Activated CD4-positive, alpha-beta T cell treated with anti-CD3 and anti-CD28 coated beads, Interleukin-2, amount 50 U/mL, for 48 hours (primary cell): ENCODE data around the gene PLXNC1.
"Not testable (repeated sequence)": the region's sequence is repeated elsewhere in the genome, so short reads cannot be mapped to it uniquely, and the experiment has no call there.

ENCODE experiments used
- DNase-seq, 2 experiments: peaks; one replicate each; pipeline ENCODE4 v3.0.0-alpha.2; 2020

The PLXNC1 gene

DNA sequence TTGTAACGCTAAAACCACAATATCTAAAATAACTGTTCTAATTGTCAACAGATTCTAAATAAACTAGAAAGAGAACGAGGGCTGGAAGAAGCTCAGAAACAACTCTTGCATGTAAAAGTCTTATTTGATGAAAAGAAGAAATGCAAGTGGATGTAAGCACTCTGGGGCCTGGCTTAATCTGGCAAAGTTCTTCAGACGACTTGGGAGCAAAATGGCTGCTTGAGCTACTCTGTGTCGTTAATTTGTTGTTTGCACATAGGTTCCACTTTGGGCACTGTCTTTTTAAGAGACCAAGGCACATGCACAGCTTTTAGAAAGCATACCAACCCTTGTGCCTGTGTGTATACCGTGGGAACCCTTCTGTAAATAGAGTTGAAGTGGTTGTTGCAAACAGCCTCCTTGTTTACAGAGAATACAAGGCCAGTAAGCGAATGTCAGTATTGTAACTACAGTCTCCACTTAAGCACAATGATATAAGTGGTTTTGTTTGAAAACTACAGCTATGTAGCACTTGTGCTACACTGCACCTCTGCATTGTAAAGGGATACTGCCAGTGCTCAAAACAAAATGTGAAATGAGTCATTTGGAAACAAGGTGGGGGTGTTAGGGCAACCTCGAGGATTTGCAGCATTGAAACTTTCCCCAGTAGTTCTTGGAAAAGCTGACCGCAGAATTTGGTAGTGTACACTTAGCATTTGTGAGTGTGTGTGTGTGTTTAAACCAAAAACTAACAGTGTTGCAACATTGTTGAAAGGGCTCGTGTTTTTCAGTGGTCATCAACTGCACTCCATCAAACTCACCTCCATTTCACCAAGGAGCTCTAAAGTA is 157.0 kb downstream of the PLXNC1 start:
- DNase-seq = peak; percentile 29 to 57

DNA sequence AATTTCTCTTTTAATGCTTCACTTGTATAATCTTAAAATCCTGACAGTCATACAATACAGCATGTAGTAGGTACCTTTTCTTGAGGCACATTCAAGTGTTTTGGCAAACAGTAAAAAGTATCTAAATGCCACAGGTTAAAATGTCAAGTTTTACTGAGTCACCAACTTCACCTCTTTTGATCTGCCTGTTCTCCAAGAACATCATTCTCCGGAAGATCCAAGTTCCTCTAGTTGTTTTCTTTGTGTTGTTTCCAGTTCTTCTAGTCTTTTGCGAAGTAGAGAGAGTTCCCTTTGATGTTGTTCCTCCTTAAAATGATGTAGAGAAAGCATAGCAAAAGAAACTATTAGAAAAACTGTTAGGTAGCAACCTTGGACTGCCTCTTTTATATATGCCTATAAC is 160.2 kb downstream of the PLXNC1 start:
- no peak for DNase-seq

DNA sequence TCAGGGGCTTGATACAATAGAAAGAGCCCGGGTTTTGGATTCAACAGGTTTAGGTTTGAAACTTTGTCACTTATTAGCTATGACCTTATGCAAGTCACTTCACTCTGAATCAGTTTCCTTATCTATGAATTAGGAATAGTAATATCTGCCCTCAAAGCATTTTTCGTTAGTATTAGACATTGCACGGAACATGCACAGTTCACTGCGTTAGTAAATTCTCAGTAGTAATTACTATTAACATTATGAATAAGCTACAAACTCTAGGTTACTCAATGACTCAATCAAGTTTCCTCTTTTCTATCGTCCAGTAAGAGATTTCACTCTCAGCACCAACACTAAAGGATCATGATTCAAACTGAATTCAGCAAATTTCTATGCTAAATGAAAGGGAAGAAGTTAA is 161.0 kb downstream of the PLXNC1 start:
- no peak for DNase-seq

DNA sequence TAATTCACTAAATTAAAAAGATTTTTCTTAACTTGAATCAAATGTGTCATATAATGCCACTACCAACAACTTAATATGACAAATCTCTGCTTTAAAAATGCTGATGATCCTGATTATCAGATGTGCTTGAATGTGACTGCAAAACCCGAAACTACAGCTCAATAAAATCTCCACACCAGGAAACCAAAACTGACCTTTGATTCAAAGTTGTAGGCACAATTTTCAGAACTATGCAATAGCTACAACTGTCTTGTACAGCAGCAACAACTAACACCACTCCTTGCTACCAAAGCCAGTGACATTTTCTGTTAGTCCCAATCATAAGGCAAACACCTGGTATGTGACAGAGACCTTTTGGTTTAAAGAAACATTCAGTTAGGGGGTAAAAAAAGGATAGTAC is 164.0 kb downstream of the PLXNC1 start:
- no peak for DNase-seq

DNA sequence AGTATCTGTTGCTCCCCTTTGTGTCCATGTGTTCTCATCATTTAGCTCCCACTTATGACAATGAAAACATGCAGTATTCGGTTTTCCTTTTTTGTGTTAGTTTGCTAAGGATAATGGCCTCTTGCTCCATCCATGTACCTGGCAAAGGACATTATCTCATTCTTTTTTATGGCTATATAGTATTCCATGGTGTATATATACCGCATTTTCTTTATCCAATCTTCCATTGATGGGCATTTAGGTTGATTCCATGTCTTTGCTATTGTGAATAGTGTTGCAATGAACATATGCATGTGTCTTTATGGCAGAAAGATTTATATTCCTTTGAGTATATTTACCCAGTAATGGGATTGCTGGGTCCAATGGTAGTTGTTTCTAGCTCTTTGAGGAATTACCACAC is 168.2 kb downstream of the PLXNC1 start:
- not testable (repeated sequence) for DNase-seq

DNA sequence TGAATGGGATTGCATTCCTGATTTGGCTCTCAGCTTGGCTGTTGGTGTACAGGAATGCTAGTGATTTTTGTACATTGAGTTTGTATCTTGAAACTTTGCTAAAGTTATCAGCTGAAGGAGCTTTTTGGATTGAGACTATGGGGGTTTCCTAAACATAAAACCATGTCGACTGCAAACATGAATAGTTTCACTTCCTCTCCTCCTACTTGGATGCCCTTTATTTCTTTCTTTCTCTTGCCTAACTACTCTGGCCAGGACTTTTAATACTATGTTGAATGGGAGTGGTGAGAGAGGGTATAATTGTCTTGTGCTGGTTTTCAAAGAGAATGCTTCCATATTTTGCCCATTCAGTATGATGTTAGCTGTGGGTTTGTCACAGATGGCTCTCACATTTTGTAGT is 169.8 kb downstream of the PLXNC1 start:
- no peak for DNase-seq

DNA sequence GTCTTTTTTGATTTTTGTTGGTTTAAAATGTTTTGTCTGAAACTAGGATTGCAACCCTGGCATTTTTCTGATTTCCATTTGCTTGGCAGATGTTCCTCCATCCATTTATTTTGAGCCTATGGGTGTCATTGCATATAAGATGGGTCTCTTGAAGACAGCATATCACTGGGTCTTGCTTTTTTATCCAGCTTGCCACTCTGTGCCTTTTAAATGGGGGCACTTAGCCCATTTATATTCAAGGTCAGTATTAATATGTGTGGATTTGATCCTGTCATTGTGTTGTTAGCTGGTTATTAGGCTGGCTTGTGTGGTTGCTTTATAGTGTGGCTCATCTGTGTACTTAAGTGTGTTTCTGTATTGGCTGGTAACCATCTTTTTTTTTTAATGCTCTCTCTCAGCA is 171.7 kb downstream of the PLXNC1 start:
- no peak for DNase-seq

DNA sequence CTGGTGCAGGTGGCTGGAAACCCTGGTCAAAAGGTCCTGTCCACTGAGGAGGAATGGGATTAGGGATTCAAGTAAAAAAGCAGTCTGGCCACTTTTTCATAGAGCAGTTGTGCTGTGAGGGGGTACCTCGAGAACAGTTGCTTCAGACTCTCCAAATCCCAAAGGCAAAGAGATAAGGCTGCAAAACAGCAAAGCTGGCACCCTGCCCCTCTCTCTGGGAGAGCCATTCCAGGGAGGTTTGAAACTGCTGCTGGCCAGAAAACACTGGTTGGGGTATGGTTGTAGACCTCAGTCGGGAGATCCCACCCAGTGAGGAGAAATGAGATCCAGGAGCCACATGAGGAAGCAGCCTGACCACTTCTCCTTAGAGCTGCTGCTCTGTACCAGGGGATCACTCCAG is 174.0 kb downstream of the PLXNC1 start:
- DNase-seq = no peak

DNA sequence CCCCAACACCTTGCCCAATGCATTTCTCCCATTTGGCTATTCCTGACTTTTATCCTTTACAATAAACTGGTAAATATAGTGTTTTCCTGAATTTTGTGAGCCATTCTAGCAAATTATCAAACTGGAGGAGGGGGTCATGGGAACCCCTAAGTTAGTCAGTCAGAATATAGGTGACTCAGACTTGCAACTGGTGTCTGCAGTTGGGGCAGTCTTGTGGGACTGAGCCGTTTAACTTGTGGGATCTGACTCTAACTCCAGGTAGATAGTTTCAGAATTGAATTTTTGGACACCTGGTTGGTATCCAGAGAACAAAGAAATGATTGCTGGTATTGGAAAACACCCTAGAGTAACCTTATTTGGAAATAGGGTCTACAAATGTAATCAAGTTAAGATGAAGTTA is 177.9 kb downstream of the PLXNC1 start:
- no peak for DNase-seq

DNA sequence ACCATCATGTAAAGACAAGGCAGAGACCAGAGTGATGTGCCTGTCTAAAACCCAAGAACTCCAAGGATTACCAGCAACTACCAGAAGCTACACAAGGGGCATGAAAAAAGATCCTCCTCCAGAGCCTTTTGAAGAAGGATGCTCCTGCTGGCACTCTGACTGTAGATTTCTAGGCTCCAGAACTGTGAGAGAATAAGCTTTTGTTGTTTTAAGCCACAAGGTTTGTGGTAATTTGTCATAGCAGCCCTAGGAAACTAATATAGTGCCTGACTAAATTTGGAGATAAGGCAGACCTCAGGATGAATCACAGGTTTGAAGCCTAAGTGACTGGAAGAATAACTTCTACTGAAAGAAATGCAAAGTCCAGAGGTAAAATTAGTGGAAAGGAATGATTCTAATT is 178.3 kb downstream of the PLXNC1 start:
- DNase-seq = no peak

DNA sequence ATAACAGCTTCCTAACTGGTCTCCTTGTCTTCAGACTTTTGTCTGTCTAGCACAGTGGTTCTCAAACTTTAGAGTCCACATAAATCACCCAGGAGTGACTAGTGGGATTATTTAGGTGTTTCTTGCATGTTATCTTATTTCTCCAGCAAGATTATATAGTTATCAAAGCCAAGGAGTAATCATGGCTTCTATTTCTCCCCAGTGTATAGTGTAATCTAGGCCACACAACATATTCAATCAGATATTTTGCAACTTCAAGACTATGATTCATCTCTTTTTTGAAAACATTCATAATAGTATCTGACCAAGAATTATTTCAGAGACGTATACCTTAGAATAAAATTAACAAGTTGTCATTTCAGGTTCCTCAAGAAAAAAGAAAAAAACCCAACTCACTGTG is 179.4 kb downstream of the PLXNC1 start:
- DNase-seq = no peak

DNA sequence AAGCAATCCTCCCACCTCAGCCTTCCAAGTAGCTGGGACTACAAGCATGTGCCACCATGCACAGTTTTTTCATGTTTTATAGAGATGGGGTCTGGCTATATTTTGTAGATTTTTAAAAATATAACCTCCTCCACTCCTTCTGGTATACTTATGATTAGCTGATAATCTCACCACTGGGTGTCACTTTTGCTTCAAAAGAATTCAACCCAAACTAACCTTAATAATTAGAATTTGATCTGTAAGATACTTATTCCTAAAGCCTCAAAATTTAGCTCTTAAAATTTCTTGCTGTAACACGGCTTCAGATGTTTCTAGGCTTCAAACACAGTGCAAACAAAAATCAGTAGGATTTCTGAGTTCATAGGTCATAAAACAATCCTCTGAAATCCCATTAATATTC is 181.0 kb downstream of the PLXNC1 start:
- DNase-seq = no peak

DNA sequence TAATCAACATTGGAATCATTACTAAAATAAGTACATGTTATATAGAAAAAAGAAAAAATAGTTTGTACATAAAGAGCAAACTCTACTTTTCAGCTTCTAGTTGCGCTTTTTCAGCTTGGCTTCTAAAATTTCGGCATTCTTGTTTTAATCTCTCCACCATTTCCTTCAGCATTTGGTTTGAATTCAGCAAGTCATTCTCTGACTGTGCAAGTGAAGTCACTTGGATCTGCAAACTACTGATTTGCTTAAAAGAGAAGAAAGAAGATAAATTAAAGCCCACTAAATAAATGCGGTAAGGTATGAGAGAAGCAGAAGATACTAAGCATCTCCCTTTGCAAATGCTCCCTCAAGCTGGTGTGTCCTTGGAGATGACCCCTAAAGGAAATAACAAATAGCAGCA is 185.0 kb downstream of the PLXNC1 start:
- no peak for DNase-seq

DNA sequence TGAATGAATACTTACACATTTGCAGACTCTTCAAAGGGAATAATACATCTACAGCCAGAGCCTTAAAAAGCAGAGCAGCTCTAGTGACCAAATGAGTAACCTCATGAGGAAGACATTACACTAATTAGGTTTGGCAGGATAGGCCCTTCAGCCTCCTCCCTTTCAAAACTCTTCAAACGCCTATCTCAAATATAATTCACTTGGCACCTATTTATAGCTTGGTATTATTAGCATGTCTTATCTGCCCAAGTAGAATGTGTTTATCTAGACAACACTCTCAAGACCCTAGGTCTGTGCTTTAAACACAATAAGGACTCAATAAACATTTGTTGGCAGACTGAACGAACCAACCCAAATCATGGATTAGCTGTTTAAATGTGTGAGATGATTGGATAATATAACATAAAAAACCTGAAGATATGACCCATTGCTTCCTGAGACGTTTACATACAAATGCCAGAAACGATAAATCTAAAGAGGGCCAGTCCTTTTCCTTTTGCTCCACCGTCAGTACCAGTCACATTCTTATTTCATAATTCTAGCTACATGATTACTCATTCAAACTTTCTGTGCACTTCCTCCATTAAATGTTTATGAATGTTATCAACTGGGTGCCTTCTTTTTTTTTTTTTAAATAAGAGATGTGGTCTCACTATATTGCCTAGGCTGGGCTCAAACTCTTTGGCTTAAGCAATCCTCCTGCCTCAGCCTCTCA is 188.0 kb downstream of the PLXNC1 start:
- no peak for DNase-seq

DNA sequence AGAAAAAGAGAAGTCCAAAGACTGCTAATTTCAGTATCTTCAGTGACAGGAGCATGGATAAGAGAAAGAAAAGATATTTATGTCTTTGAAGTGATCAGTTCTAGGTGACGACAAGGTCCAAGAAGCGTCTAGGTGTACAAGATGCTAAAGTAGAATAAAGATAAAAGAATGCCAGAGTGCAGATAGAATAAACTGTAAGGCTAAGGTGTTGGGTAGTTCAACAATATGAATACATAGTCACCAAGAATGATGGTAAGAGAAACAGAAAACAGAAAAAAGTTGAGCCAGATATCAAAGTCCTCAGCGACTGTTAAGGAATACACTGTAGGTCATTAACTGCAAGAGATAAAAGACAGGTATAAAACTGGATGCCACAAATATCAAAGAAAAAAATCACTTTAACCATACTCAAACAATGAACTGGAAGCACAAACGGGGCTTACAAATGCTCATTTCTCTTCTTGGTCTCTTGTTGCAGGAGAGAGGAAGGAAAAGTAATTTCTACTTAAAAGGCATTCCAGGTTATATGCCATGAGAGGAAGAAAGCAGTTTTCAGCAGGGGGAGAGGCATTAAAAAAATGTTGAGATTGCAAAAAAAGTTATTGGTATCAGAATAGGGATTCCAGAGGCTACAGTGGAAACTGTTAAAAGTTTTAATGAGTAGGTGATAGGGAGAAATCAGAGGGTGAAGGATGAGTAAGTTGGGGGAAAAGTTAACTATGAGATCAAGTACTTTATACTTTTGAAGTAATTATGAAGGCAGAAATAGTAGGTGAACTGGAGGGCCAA is 189.8 kb downstream of the PLXNC1 start:
- DNase-seq = no peak

DNA sequence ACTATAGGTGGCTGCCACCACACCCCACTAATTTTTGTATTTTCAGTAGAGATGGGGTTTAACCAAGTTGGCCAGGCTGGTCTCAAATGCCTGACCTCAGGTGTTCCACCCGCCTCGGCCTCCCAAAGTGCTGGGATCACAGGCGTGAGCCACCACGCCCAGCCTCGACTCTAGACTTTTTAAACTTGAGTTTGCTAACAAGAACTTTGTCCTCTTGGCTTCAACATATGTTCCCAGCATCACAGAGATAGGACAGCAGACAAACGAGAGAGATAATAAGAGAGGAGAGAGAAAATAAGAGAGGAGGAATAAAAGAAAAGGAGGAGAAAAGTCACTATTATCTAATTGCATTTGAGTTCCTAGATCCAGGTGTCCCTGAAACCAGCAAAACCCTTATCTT is 192.2 kb downstream of the PLXNC1 start:
- DNase-seq = no peak

DNA sequence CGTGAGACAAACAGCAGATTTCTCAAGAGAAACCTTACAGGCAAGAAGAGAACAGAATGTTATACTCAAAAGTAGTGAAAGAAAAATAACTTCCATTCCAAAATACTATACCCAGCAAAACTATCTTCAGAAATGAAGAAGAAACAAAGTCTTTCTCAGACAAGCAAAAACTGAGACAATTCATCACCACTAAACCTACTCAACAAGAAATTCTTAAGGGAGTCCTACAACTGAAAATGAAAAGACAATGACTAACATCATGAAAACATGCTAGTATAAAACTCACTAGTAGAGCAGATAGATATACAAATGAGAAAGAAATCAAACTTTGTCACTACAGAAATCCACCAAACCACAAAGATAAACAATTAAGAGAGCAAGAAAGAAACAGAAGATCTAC is 204.8 kb downstream of the PLXNC1 start:
- no peak for DNase-seq
